ENCODE data around the gene ST6GALNAC3.

Gene ST6GALNAC3

GRCh38 chr1:76496871-76497270 lies 422.3 kb downstream of the ST6GALNAC3 start:
- no peak for DNase-seq (ENCODE audit: low read depth in 2 of 2, low spot score in 1 of 2)

DNA sequence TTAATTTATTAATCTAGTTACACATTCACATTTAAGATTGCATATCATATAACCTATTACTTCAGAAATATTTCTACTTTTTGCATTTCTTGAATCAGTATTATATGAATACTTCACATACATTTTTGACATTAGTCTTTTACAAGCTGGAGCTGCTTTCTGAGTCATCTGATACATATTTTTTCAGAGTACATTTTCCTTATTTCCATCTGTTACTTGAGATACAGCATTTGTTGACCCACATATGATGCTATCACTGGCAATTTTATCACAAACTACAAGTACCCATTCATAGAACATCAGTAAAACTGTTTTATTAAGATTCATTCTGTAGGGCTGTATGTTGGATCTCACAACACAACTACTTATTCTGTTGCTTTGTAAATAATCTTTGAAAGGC lies 425.6 kb downstream of the ST6GALNAC3 start:
- no peak for DNase-seq (ENCODE audit: low read depth in 2 of 2, low spot score in 1 of 2)

DNA sequence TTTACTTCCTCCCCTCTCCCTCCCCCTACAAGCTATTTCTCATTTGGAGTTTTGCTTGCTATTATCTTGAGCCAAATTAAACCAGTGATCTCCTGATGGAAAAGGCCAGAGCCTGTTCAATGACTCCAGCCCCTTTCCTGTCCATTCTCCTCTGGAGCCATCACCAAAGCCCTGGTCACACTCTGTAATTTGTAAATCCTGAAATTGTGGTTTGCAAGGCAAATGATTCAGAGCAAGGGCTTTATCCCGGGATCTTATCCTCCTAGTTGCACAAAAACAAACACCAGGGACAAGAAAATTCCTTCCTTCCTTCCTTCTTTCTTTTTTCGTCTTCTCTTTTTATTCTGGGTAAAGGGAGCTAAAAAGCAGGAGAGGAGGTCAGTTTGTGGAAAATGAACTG lies 426.6 kb downstream of the ST6GALNAC3 start:
- DNase-seq (ENCODE audit: low read depth in 2 of 2, low spot score in 1 of 2), result no peak

DNA sequence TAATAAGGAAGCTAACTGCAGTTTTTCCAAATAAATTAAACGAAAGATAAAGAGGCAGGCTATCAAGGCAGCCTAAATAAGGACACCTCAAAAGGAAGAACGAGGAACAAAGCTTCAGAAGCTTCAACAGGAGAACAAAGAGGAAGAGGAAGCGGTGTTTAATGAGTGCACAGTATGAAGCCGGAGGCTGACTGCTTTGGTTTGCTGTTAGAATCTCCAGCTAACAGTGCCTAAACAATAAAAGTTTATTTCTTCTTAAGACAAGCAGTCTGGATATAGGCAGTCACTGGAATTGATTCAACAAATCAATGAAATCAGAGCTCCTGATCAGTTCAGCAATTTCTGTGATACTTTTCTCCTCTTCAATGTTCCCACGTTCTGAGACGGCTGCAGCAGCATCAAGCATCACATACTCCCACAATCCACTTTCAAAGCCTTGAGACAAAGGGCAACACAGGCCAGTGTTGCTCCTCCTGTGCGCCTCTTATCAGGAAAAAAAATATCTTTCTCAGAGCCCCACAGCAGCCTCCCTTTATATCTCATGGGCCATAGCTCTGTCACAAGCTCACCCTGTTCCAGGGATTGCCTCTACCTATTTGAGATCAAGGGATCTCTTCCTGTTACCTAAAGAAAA lies 427.2 kb downstream of the ST6GALNAC3 start:
- no peak for DNase-seq (ENCODE audit: low read depth in 2 of 2, low spot score in 1 of 2)

DNA sequence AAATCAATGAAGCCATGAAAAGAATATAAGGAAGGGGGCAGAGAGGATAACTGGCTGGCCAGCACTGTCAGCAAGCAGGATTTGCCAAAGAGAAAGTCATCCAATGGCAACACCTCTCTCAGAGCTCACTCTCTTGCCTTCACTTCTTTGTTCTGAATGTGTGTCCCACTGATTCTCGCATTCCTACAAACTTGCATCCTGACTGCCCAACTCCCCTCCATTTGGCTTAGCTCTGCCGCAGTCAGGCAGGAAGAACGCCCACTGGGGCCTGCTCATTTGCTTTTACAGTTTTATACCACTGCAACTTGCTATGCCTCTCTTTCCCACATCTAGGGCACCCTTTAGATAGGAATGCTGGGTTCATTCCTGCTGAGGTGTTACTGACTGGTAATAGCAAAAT lies 428.6 kb downstream of the ST6GALNAC3 start:
- DNase-seq (ENCODE audit: low read depth in 2 of 2, low spot score in 1 of 2), result no peak

GRCh38 chr1:76503736-76504135 lies 429.2 kb downstream of the ST6GALNAC3 start:
- no peak for DNase-seq (ENCODE audit: low read depth in 2 of 2, low spot score in 1 of 2)

GRCh38 chr1:76507376-76507775 lies 432.8 kb downstream of the ST6GALNAC3 start:
- DNase-seq (ENCODE audit: low read depth in 2 of 2, low spot score in 1 of 2), result no peak

DNA sequence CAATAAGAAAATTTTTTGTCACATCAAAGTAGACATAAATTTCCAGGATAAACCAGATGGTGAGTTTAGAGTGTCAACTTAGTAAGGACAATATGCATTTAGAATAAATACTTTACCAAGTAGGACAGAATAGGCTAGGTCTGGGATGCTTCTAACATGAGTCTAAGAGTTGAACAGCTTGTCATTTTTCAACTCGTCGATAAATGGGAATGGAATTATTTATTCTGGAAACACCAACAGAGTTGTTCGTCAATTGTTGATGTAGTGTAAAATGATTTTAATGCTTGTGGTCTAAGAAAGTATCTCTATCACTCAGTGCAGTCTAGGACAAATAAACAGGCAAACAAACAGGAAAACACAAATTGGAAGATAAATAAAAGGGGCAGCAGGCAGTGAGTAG lies 434.3 kb downstream of the ST6GALNAC3 start:
- no peak for DNase-seq (ENCODE audit: low read depth in 2 of 2, low spot score in 1 of 2)

DNA sequence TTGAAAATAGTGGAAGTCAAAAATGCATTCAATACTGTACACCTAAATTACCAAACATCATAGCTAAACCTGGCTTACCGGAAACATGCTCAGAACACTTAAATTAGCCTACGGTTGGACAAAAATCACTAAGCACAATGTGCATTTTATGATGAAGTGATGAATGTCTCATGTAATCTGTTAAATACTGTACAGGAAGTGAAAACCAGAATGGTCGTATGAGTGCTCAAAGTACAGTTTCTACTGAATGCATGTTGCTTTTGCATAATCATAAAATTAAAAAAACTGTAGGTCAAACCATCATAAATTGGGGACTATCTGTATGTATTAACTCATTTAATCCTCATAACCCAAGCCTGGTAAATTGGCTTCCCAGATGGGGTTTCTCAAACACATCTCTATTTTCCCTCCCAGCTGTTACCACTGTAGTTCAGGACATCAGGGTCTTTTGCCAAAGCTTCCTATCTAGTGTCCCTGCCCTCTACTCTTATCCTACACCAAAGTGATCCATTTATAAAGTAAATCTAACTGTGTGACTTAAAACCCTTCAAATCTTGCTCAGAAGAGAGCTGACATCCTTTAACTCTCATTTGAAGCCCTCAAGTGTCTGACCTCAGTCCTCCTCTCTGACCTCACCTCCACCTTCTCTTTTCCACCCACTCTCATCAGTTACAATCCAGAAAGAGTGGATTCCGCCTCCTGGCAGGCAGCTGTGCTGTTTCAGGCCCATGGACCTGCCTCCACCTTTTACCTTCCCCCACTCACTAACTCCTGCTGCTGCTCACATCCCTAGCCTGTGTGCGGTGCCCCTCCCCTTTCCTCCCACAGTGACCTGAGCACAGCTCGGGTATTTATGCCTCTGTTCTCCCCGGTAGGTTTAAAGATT lies 436.4 kb downstream of the ST6GALNAC3 start:
- no peak for DNase-seq (ENCODE audit: low read depth in 2 of 2, low spot score in 1 of 2)

DNA sequence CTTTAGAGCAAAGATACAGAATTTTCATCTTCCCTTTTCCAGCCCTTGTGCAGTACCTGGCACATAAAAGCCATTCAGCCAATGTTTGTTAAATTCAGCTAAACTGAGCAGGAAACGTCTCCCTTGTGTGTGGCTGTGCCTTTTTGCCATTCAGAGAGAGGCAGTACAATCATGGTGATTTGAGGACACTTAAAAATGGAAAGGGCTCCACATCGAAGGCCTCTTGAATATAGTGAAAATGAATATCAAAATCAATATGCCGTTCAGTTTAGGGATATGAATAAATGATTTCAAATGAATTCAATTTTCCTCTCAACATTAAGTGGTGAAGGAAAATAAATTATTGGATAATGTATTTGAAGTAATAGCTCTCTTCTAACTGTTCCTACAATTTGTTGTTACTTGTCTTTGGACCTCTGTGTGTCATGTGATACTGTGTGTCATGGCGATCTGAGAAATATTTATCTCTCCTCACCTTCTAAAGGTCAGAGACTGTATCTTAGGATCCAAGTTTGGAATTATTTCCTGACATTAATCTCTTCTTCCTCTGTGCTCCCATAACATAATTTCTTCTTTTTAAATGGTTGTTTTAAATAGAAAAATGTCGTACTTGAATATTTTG lies 437.1 kb downstream of the ST6GALNAC3 start:
- DNase-seq (ENCODE audit: low read depth in 2 of 2, low spot score in 1 of 2), result no peak

DNA sequence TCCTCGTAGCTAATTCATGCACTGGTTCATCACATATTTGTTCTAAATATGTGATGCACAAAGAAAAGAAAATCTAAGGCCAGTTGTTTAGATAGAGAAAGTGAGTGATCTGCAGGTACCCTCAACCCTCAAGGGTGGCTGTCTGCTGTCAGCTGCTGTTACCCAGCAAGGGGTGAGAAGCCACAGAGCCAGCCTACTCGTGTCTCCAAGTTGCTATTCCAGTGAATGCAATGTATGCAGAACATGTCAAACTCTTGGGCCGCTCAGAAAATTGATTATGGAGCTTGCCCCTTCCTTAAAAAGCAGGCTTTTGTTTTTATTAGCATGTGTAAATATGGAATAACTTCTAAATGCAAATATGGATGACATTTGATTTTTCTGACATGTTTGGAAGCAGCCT lies 456.4 kb downstream of the ST6GALNAC3 start:
- no peak for DNase-seq (ENCODE audit: low read depth in 2 of 2, low spot score in 1 of 2)

DNA sequence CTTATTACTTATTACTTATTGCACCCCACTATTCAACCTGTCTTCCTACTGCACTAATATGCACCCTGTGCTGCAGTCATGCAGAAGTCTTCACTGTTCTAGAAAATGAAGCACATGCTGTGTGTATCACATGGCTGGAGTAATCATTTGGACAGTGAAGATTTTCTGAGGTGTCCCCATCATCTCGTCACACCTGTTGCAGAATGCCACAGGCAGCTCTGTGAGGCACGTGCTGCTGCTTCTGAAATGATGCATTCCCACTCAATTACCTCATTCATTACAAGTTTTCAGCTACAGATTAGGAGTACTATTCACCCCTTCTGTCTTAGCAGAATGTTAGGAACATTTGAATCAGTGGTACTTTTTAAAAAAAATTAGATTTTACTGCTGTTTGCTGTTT lies 467.1 kb downstream of the ST6GALNAC3 start:
- no peak for DNase-seq (ENCODE audit: low read depth in 2 of 2, low spot score in 1 of 2)

DNA sequence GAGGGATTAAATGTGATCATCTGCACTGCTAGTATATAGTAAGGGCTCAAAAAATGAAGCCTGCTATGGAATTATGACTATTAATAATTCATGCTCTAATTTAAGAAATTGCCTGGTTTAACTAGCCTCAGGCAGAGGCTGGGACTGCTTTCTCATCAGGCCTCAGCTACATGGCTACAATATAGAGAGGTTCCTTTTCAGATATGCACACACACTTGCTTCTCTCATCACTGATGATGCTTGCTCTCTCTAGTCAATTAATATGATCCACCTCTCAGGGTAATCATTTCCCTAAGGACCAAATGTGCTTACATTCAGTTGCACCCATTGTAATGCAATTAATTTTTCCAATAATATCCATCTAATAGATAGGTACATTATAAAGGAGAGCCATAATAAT lies 467.8 kb downstream of the ST6GALNAC3 start:
- DNase-seq (ENCODE audit: low read depth in 2 of 2, low spot score in 1 of 2), result no peak

DNA sequence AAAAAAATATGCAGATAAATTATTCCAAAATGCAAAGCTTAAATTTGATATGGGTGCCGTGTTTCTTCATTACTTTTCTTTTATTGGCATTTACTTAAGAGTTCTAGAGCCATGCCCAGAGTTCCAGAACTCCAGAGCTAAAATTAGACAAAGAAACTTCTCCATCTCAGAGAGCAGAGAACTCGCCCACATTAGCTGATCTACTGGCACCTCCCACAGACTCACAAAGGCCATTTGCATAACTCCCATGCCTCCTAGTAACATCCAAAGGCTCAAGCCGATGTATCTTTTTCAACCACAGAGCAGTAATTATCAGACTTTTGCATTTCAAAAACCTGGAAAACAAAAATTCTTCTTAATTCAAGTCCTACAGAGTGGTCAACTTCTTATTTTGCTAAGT lies 468.9 kb downstream of the ST6GALNAC3 start:
- no peak for DNase-seq (ENCODE audit: low read depth in 2 of 2, low spot score in 1 of 2)

- DNase-seq (ENCODE audit: low read depth in 2 of 2, low spot score in 1 of 2), result no peak
Observed at GRCh38 chr1:76546354-76546933, 471.9 kb downstream of the ST6GALNAC3 start.

DNA sequence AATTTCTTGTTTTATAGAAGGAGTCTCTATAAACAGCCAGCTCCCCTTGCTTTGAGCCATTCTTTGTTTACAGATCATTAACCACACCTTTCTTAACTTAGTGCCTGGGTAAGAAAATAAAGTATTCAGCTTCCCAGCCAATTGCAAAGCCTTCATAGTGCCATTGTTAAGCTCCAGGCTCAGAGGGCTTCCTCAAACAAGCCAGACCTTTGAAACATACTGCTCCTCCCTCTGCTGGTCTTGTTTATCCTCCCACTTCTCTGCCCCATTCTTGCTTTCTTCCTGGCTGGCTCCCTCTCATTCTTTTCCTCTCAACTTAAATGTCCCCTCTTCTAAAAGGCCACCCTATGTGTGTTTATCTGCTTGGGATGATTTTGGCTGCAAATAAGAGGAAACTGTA lies 473.4 kb downstream of the ST6GALNAC3 start:
- no peak for DNase-seq (ENCODE audit: low read depth in 2 of 2, low spot score in 1 of 2)

DNA sequence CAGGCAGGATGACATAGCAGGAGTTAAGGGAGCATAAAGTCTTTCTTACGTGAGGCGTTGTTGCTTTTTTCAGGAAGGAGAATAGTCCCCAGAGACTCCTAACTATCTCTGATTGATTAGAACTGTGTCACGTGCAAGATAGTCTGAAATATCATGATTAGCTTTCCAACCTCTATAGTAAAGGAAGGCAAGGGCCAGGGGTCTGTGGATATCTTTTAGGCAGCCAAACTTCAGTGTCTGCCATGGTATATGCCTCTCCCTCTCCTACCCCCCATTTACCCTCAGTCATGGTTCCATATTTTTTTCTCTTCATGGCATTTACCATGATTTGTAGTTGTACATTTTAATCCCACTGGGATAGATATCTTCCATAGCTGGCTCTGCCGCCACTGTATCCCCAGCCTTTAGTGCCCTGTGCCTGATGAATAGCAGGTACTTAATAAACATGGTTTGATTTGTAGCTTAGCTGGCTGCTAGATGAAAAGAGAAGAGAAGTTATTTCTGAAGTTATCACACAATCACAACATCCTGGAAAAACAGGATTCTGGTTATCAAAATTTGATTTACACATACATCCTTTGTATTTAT lies 474.1 kb downstream of the ST6GALNAC3 start:
- no peak for DNase-seq (ENCODE audit: low read depth in 2 of 2, low spot score in 1 of 2)

GRCh38 chr1:76554283-76554682 lies 479.7 kb downstream of the ST6GALNAC3 start:
- no peak for DNase-seq (ENCODE audit: low read depth in 2 of 2, low spot score in 1 of 2)

- DNase-seq (ENCODE audit: low read depth in 2 of 2, low spot score in 1 of 2), result no peak
Observed at GRCh38 chr1:76562292-76562691, 487.7 kb downstream of the ST6GALNAC3 start.

DNA sequence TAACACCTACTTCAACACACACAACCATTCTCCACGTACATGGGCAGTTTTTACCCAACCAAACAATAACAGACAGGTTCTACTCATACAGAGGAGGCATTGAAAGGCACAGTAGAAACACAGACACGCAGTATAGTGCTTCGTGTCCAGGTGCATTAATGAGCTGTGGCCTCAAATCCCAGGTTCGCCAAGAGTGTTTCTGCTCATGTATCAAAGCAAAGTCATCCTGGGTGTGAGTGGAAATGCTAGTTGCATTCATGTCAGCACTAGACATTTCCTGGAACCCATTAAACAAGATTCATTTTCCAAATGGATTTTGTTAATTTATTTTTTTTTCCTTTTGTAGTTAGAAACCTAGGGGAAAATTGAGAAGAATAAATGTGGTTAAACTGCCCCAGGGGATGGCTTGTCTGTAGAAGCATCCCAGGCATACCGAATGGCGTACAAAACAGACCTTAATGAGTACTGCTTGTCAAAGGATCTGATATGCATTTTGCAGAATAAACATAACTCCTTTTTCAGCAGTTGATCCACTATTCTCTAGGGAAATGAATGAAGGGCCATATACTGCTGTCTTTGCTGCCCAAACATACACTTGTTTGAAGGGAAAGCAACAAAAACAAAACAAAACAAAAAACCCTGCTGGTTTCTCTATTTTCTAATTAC lies 494.2 kb downstream of the ST6GALNAC3 start:
- DNase-seq (ENCODE audit: low read depth in 2 of 2, low spot score in 1 of 2), result no peak

DNA sequence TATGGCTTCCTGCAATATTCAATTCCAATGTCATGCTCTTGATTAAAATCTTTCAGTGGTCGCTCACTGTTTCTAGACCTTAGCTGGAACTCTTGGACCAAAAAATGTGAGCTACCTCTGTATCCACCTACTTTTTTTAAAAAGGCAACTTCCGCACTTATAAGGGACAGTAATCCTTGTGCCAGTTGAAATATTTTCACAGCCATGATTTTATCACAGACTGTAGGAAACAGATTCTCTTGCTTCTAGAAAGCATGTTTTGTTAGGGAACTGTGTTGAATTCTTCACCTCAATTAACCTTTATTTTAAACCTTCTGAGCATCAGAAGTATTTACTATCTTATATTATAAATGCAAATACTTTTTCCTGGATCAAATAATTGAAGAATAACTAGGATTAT lies 496.7 kb downstream of the ST6GALNAC3 start:
- DNase-seq (ENCODE audit: low read depth in 2 of 2, low spot score in 1 of 2), result no peak
